Mesenchymal stem cell (in vitro differentiated cells and primary cell): Measurements from ENCODE around the gene ZNRF4.

Experiments used
- DNase-seq: peaks from one replicate; pipeline ENCODE4 v3.0.0-alpha.2; 2013
- H2AFZ ChIP-seq: one replicate; pipeline ENCODE4 v1.6.1; 2013; ENCODE audit warnings: low read depth, mild to moderate bottlenecking, control low read depth, inconsistent platforms, low read length, moderate library complexity
- H2AK5ac ChIP-seq: 2 replicates; pipeline ENCODE4 v1.6.1; 2013; ENCODE audit warnings: low read length, moderate library complexity, mild to moderate bottlenecking, inconsistent platforms; ENCODE audit not compliant: severe bottlenecking
- H2BK120ac ChIP-seq: one replicate; pipeline ENCODE4 v1.6.1; 2013; ENCODE audit warnings: low read depth, mild to moderate bottlenecking, inconsistent platforms, low read length, moderate library complexity
- H2BK12ac ChIP-seq, 2 experiments: one replicate each; pipeline ENCODE4 v1.6.1; 2013; ENCODE audit warnings: inconsistent platforms in 2 of 2, low read length in 2 of 2, mild to moderate bottlenecking in 2 of 2, moderate library complexity in 2 of 2, control low read depth in 1 of 2
- H2BK15ac ChIP-seq: one replicate; pipeline ENCODE4 v1.6.1; 2013; ENCODE audit warnings: mild to moderate bottlenecking, low read depth, inconsistent platforms; ENCODE audit not compliant: poor library complexity, severe bottlenecking
- H2BK5ac ChIP-seq: 2 replicates; pipeline ENCODE4 v1.6.1; 2013; ENCODE audit warnings: low read depth, mild to moderate bottlenecking, low read length, control low read depth, inconsistent platforms; ENCODE audit not compliant: poor library complexity, severe bottlenecking
- H3K14ac ChIP-seq, 2 experiments: one replicate each; pipeline ENCODE4 v1.6.1; 2013; ENCODE audit warnings: inconsistent platforms in 2 of 2, low read length in 2 of 2, control low read depth in 1 of 2, mild to moderate bottlenecking in 1 of 2, moderate library complexity in 1 of 2
- H3K18ac ChIP-seq, 2 experiments: one replicate each; pipeline ENCODE4 v1.6.1; 2013; ENCODE audit warnings: inconsistent platforms in 2 of 2, low read length in 2 of 2, control low read depth in 1 of 2, low read depth in 1 of 2, mild to moderate bottlenecking in 1 of 2
- H3K23ac ChIP-seq, 2 experiments: one replicate each; pipeline ENCODE4 v1.6.1; 2013; ENCODE audit warnings: inconsistent platforms in 2 of 2, low read length in 2 of 2, mild to moderate bottlenecking in 2 of 2, moderate library complexity in 2 of 2, control low read depth in 1 of 2
- H3K27ac ChIP-seq: 2 replicates; pipeline ENCODE4 v1.5.1; 2013; ENCODE audit warnings: mild to moderate bottlenecking, moderate library complexity, low read length, control low read depth, inconsistent platforms; ENCODE audit not compliant: poor library complexity, severe bottlenecking
- H3K27me3 ChIP-seq, 2 experiments: 2 replicates each; pipeline versions ENCODE4 v1.6.1 to v1.7.0; 2013; ENCODE audit warnings: low read length in 2 of 2, mild to moderate bottlenecking in 2 of 2, moderate library complexity in 2 of 2, control low read depth in 1 of 2, inconsistent platforms in 1 of 2; ENCODE audit not compliant: control insufficient read depth in 1 of 2, insufficient read depth in 1 of 2
- H3K36me3 ChIP-seq, 2 experiments: 2 replicates each; pipeline versions ENCODE4 v1.6.1 to v1.7.0; 2013; ENCODE audit warnings: low read length in 2 of 2, control low read depth in 1 of 2, inconsistent platforms in 1 of 2, low read depth in 1 of 2, mild to moderate bottlenecking in 1 of 2; ENCODE audit not compliant: insufficient read depth in 2 of 2, control insufficient read depth in 1 of 2
- H3K4ac ChIP-seq, 2 experiments: one replicate each; pipeline ENCODE4 v1.6.1; 2013; ENCODE audit warnings: inconsistent platforms in 2 of 2, low read length in 2 of 2, mild to moderate bottlenecking in 2 of 2, moderate library complexity in 2 of 2, control low read depth in 1 of 2, low read depth in 1 of 2
- H3K4me1 ChIP-seq: 2 replicates; pipeline ENCODE4 v1.6.1; 2013; ENCODE audit warnings: low read depth, low read length, control low read depth; ENCODE audit not compliant: control insufficient read depth, insufficient read depth
- H3K4me2 ChIP-seq: 2 replicates; pipeline ENCODE4 v1.6.1; 2013; ENCODE audit warnings: low read length, mild to moderate bottlenecking, inconsistent platforms; ENCODE audit not compliant: poor library complexity, severe bottlenecking
- H3K4me3 ChIP-seq, 2 experiments: 2 replicates each; pipeline versions ENCODE4 v1.5.1 to v1.7.0; 2013; ENCODE audit warnings: low read length in 2 of 2, mild to moderate bottlenecking in 2 of 2, control low read depth in 1 of 2, low read depth in 1 of 2; ENCODE audit not compliant: insufficient read depth in 1 of 2
- H3K79me1 ChIP-seq: replicated peaks from 2 replicates; pipeline ENCODE4 v1.6.1; 2013; ENCODE audit warnings: mild to moderate bottlenecking, control low read depth, low read length, inconsistent platforms; ENCODE audit not compliant: poor library complexity, severe bottlenecking
- H3K9ac ChIP-seq: 2 replicates; pipeline ENCODE4 v1.7.0; 2013; ENCODE audit warnings: mild to moderate bottlenecking, low read length, moderate library complexity
- H3K9me3 ChIP-seq: 2 replicates; pipeline ENCODE4 v1.7.0; 2013; ENCODE audit warnings: mild to moderate bottlenecking, low read length; ENCODE audit not compliant: control insufficient read depth
- H4K8ac ChIP-seq: one replicate; pipeline ENCODE4 v1.6.1; 2013; ENCODE audit warnings: inconsistent platforms, mild to moderate bottlenecking, low read length, moderate library complexity
- H4K91ac ChIP-seq: one replicate; pipeline ENCODE4 v1.6.1; 2013; ENCODE audit warnings: mild to moderate bottlenecking, low read length, inconsistent platforms
- WGBS: methylation state at CpG from one replicate; pipeline ENCODE4 v1.1.7; 2013; ENCODE audit warnings: mixed read lengths; 5-methylcytosine and 5-hydroxymethylcytosine counted together

Gene ZNRF4

GRCh38 chr19:5452594-5453565, 2.3 kb upstream of the ZNRF4 start:
- Histone ChIP-seq H2BK12ac (no peak overlapping the region), H3K27me3 (peaks cover 15 to 41% of the 10 kb centered on the region in 2 experiments), H3K4ac (no peak overlapping the region), H3K14ac (no peak overlapping the region), H3K79me1 (no peaks in the 10 kb centered on the region), H2BK5ac (no peak overlapping the region), H3K27ac (no peak overlapping the region), H4K8ac (no peak overlapping the region), H3K4me2 (no peak overlapping the region), H2AFZ (no peak overlapping the region), H3K18ac (no peak overlapping the region), H2BK120ac (no peak overlapping the region), H3K9me3 (peaks cover 4% of the 10 kb centered on the region), H2BK15ac (no peak overlapping the region), H3K36me3 (no peaks in the 10 kb centered on the region), H3K9ac (no peak overlapping the region), H4K91ac (no peak overlapping the region), H2AK5ac (no peak overlapping the region), H3K23ac (no peak overlapping the region), H3K4me3 (no peak overlapping the region), H3K4me1 (peaks cover 2% of the 10 kb centered on the region)
- WGBS: 79% methylated on average over 16 of the region's 16 CpGs
- peak; percentile 5 for DNase-seq

DNA sequence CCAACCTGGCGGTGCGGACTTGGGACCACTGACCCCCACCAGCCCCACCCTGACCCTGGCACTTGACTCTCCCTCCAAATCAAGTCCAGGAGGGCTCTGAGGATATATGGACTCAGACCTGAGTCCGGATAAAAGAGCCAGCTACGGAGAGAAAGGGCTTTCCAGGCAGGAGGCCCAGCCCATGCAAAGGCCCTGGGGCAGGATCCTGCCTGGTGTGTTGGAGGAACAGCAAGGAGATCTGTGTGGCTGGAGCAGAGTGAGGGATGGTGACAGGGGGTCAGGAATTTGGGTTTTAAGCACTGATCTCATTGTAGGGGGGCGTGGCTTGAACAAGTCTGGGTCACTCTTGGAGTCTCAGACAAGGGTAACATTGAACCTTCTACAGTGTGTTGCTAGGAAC, 474 bp upstream of the ZNRF4 start:
- peaks cover 2% of the 10 kb centered on the region for H3K4me1 ChIP-seq
- H4K8ac ChIP-seq: no peak overlapping the region
- H3K36me3 ChIP-seq: no peaks in the 10 kb centered on the region
- H2BK12ac ChIP-seq: no peak overlapping the region
- no peak overlapping the region for H2BK15ac ChIP-seq
- no peak overlapping the region for H3K9ac ChIP-seq
- no peak overlapping the region for H3K18ac ChIP-seq
- H3K4me3 ChIP-seq: no peak overlapping the region
- no peaks in the 10 kb centered on the region for H3K79me1 ChIP-seq
- no peak overlapping the region for H2BK5ac ChIP-seq
- H2AFZ ChIP-seq: no peak overlapping the region
- no peak overlapping the region for H3K4ac ChIP-seq
- no peak overlapping the region for H3K4me2 ChIP-seq
- no peak overlapping the region for H3K23ac ChIP-seq
- H3K27me3 ChIP-seq: peaks cover 12 to 37% of the 10 kb centered on the region in 2 experiments
- no peak overlapping the region for H2AK5ac ChIP-seq
- no peak overlapping the region for H3K27ac ChIP-seq
- no peak overlapping the region for H3K14ac ChIP-seq
- no peak overlapping the region for H4K91ac ChIP-seq
- DNase-seq: no peak
- peaks cover 4% of the 10 kb centered on the region for H3K9me3 ChIP-seq
- WGBS: 59% methylated on average over 5 of the region's 5 CpGs
- H2BK120ac ChIP-seq: no peak overlapping the region

DNA sequence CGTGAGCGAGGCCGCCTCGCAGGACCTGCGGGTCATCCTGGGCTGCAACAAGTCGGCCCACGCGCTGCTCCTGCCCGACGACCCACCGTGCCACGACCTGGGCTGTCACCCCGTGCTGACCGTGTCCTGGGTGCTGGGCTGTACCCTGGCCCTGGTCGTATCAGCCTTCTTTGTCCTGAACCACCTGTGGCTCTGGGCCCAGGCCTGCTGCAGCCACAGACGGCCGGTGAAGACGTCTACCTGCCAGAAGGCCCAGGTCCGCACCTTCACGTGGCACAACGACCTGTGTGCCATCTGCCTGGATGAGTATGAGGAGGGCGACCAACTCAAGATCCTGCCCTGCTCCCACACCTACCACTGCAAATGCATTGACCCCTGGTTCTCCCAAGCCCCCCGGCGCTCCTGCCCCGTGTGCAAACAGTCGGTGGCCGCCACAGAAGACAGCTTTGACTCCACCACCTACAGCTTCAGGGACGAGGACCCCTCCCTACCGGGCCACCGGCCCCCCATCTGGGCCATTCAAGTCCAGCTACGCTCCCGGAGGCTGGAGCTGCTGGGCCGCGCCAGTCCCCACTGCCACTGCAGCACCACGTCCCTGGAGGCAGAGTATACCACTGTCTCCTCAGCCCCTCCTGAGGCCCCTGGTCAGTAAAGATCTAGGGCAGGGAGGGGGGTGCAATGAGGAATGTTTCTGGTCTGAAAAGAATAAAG, 1.1 kb downstream of the ZNRF4 start:
- peaks cover 2% of the 10 kb centered on the region for H3K4me1 ChIP-seq
- H3K18ac ChIP-seq: no peak overlapping the region
- H3K14ac ChIP-seq: no peak overlapping the region
- H3K4me2 ChIP-seq: no peak overlapping the region
- WGBS: 92% methylated on average over 35 of the region's 35 CpGs
- no peak overlapping the region for H3K23ac ChIP-seq
- no peak overlapping the region for H2BK120ac ChIP-seq
- H4K8ac ChIP-seq: no peak overlapping the region
- H3K9ac ChIP-seq: no peak overlapping the region
- no peak overlapping the region for H2AFZ ChIP-seq
- H2BK5ac ChIP-seq: no peak overlapping the region
- no peak overlapping the region for H3K4me3 ChIP-seq
- H3K36me3 ChIP-seq: no peaks in the 10 kb centered on the region
- peaks cover 8 to 22% of the 10 kb centered on the region in 2 experiments for H3K27me3 ChIP-seq
- H2BK15ac ChIP-seq: no peak overlapping the region
- H3K79me1 ChIP-seq: no peaks in the 10 kb centered on the region
- no peak overlapping the region for H2BK12ac ChIP-seq
- H4K91ac ChIP-seq: no peak overlapping the region
- no peak overlapping the region for H3K27ac ChIP-seq
- H2AK5ac ChIP-seq: no peak overlapping the region
- DNase-seq: no peak
- H3K4ac ChIP-seq: no peak overlapping the region
- H3K9me3 ChIP-seq: peaks cover 4% of the 10 kb centered on the region

DNA sequence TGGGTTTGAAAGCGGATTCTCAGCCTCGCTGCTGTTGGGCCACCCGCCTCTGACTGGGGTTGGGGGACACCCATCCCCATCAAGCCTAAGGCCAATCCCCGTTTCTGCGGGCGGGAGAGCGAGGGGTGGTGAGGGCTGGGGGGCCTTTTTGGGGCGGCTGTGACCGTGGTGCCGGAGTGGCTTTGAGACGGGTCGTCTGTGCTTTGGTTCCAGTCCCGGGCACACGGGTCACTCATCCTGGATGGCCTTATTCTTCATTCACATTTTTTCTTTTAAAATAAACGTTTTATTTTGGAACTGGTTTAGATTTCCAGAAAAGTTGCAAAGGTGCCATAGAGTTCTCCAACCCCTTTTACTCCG, 1.6 kb downstream of the ZNRF4 start:
- H3K9ac ChIP-seq: no peak overlapping the region
- no peak overlapping the region for H3K4me3 ChIP-seq
- H3K4me1 ChIP-seq: peaks cover 2% of the 10 kb centered on the region
- H2BK120ac ChIP-seq: no peak overlapping the region
- no peak overlapping the region for H3K4me2 ChIP-seq
- H3K79me1 ChIP-seq: no peaks in the 10 kb centered on the region
- no peak overlapping the region for H3K18ac ChIP-seq
- H2BK15ac ChIP-seq: no peak overlapping the region
- H2AK5ac ChIP-seq: no peak overlapping the region
- no peak overlapping the region for H4K91ac ChIP-seq
- H3K36me3 ChIP-seq: no peaks in the 10 kb centered on the region
- H4K8ac ChIP-seq: no peak overlapping the region
- H3K27ac ChIP-seq: no peak overlapping the region
- peaks cover 4% of the 10 kb centered on the region for H3K9me3 ChIP-seq
- H2BK12ac ChIP-seq: no peak overlapping the region
- DNase-seq: no peak
- H3K27me3 ChIP-seq: peaks cover 8 to 22% of the 10 kb centered on the region in 2 experiments
- no peak overlapping the region for H2BK5ac ChIP-seq
- H3K14ac ChIP-seq: no peak overlapping the region
- H2AFZ ChIP-seq: no peak overlapping the region
- H3K23ac ChIP-seq: no peak overlapping the region
- no peak overlapping the region for H3K4ac ChIP-seq
- 97% methylated on average over 8 of the region's 16 CpGs for WGBS
